GM20431 (cell line): ENCODE results near the gene PTPRN2.
"Not testable (repeated sequence)": the region's sequence is repeated elsewhere in the genome, so short reads cannot be mapped to it uniquely, and the experiment has no call there.

Experiments
- in situ Hi-C: fragments of 300-500 bp; cut with MseI, MboI; formaldehyde crosslinking; loops from one replicate; pipeline ENCODE4 v1.15.0; 2020; ENCODE audit warnings: low sequenced_read_pairs; ENCODE audit not compliant: unreplicated experiment

Gene PTPRN2

GRCh38 chr7:157777194-157777762, 810.3 kb downstream of the PTPRN2 start:
- in situ Hi-C loops, result not testable (repeated sequence)

DNA sequence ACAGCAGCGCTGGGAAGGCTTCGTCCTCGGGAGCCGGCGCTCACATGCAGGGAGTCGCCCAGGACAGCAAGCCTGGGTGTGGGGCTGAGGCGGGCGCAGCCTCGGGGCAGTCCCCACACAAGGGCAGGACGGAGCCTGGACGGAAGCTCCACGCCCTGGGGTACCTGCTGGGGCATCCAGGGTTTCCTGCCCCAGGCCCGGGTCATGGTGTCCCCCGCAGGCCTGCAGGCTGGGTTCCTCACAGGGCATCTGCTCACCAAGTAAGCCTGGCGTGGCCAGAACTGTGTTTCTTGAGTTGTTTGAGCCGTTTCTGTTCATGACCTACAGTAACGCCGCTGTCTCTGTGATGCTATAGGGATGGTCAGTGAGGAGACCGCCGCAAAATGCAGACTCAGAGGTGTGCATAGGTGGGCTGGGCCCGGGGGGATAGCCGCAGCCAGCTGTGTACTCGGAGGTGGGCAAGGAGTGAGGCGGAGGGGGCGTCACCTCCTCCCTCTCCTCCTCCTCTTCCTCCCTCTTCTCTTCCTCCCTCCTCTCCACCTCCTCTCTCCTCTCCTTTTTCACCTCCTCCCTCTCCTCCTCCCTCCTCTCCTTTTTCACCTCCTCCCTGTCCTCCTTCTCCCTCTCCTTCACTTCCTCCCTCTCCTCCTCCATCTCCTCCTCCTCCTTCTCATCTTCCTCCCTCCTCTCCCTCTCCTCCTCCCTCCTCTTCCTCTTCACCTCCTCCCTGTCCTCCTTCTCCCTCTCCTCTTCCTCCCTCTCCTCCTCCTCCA, 811.9 kb downstream of the PTPRN2 start:
- in situ Hi-C loops, result no loop called here

- in situ Hi-C loops, result no loop called here
These were observed 812.5 kb downstream of the PTPRN2 start for GRCh38 chr7:157775021-157775559.

- in situ Hi-C loops, result no loop called here
These were observed 813.1 kb downstream of the PTPRN2 start for GRCh38 chr7:157774495-157774894.

- in situ Hi-C loops, result no loop called here
These were observed 814.3 kb downstream of the PTPRN2 start for GRCh38 chr7:157773361-157773760.

- in situ Hi-C loops, result no loop called here
These were observed 815.0 kb downstream of the PTPRN2 start for GRCh38 chr7:157772486-157773130.

DNA sequence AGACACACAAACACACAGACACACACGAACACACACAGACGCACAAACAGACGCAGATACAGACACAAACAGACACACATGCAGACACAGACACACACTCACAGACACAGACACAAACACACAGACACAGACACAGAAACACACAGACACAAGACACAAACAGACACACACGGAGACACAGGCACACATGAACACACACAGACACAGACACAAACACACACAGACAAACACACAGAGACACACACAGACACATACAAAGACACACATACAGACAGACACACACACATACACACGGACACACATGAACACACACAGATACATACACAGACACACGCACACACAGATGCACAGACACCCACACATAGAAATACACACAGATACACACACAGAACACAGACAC, 815.9 kb downstream of the PTPRN2 start:
- in situ Hi-C loops, result no loop called here

DNA sequence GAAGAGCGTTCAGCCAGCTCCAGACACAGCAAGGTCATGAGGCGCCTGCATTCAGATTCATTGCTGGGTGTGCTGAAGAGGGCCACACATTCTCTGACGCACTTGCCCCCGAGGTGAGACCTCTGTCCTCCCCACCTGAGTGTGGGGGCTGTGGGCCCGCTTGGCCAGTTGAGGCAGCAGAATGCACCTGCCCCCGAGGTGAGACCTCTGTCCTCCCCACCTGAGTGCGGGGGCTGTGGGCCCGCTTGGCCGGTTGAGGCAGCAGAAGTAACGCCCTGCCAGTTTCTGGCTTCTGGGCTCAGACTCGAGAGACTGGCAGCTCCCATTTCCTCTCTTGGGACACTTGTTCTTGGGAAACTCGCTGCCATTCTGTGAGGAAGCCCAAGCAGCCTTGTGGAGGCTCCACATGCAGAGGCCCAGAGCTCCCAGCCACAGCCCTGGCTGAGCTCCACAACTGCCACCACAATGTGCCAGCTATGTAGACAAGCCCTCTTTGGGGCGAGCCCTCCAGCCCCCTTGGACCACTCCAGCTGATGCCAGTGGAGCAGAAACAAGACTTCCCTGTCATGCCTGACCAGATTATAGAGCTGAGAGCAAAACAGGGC, 816.8 kb downstream of the PTPRN2 start:
- in situ Hi-C loops, result no loop called here

- in situ Hi-C loops, result no loop called here
These were observed 818.0 kb downstream of the PTPRN2 start for GRCh38 chr7:157769526-157770215.

GRCh38 chr7:157769086-157769485, 818.5 kb downstream of the PTPRN2 start:
- in situ Hi-C loops, result no loop called here

DNA sequence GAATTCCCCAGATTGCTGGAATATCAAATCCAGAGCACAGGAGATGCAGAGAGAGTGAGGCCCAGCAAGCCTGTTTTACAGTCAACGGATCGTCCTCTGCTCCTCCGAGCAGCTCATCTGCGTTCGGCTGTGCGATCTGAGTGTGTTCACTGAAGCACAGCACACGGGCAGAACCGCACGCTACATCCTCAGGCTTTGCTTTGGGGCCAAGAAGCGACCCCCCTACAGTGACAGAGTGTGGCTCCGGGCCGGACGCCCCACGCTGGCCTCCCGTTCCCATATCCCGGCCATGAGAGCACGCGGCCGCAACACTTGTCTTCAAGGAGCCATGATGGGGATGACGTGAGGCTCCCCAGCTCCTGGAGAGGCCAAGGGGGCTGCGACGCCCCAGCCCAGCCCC, 819.4 kb downstream of the PTPRN2 start:
- in situ Hi-C loops, result no loop called here

- in situ Hi-C loops, result no loop called here
These were observed 820.0 kb downstream of the PTPRN2 start for GRCh38 chr7:157767506-157768197.

DNA sequence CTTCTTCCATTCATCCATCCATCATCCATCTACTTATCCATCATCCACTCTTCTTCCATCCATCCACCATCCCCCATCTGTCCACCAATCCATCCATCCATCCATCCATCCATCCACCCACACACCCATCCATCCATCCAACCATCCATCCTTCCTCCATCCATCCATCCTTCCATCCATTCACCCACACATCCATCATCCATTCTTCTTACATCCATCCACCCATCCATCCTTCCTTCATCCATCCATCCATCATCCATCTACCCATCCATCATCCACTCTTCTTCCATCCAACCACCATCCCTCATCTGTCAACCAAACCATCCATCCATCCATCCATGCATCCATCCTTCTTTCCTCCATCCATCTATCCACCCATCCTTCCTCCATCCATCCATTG, 821.5 kb downstream of the PTPRN2 start:
- in situ Hi-C loops, result no loop called here

DNA sequence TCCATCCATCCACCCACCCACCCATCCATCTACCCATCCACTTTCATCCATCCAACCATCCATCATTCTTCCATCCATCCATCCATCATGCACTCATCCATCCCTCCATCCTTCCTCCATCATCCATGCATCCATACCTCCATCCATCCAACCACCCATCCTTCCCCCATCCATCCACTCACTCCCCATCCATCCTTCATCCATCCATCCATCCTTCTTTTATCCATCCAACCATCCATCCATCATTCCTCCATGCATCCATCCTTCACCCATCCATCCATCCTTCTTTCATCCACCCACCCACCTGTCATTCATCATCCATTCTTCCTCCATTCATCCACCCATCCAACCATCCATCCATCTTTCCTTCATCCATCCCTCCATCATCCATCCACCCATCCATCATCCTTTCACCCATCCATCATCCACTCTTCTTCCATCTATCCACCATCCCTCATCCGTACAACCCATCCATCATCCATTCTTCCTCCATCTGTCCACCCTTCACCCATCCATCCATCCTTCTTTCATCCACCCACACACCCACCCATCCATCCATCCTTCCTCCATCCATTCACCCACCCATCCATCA, 822.6 kb downstream of the PTPRN2 start:
- in situ Hi-C loops, result no loop called here

DNA sequence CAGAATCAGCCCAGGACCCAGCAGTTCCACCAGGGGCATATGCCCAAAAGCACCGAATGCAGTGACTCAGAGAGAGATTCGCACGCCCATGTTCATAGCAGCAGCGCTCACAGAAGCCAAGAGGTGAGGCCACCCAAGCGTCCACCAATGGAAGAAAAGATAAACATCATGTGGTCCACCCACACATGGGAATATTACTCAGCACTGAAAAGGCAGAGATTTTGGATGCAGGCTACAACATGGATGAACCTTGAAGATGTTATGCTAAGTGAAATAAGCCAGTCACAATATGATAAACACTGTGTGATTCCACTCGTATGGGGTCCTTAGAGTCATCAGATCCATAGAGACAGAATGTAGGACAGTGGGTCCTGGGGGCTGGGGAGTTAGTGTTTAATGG, 823.4 kb downstream of the PTPRN2 start:
- in situ Hi-C loops, result no loop called here

- in situ Hi-C loops, result no loop called here
These were observed 824.2 kb downstream of the PTPRN2 start for GRCh38 chr7:157763279-157764000.

- in situ Hi-C loops, result no loop called here
These were observed 824.8 kb downstream of the PTPRN2 start for GRCh38 chr7:157762824-157763223.

GRCh38 chr7:157760004-157760730, 827.5 kb downstream of the PTPRN2 start:
- in situ Hi-C loops, result no loop called here
